ENCODE measurements around the gene NCAPD2.

DNA sequence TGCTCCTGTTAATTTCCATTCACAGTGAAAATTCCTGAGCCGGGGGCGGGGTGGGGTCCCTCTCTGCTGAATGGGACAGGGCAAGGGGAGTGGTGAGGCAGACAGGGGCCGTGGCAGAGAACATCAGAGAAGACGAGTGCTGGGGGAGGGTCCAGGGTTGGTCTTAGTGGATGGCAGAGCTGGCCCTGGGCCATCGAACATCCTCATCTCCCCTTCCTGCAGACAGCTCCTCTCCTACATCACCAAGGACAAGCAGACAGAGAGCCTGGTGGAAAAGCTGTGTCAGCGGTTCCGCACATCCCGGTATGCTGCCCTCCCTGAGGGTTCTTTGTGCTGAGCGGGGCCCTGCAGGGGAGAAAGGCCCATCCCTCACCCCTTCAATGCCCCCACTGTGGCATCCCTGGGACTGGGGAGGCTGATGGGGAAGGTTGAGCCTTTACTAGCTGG is 35.4 kb downstream of the NCAPD2 start:
- TF ChIP-seq, protein P1, sequence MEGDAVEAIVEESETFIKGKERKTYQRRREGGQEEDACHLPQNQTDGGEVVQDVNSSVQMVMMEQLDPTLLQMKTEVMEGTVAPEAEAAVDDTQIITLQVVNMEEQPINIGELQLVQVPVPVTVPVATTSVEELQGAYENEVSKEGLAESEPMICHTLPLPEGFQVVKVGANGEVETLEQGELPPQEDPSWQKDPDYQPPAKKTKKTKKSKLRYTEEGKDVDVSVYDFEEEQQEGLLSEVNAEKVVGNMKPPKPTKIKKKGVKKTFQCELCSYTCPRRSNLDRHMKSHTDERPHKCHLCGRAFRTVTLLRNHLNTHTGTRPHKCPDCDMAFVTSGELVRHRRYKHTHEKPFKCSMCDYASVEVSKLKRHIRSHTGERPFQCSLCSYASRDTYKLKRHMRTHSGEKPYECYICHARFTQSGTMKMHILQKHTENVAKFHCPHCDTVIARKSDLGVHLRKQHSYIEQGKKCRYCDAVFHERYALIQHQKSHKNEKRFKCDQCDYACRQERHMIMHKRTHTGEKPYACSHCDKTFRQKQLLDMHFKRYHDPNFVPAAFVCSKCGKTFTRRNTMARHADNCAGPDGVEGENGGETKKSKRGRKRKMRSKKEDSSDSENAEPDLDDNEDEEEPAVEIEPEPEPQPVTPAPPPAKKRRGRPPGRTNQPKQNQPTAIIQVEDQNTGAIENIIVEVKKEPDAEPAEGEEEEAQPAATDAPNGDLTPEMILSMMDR (IDR thresholded peaks at IDR 0.05; ENCODE audit: low read depth, low read length): no peak
- no peak for TF ChIP-seq POLR2A (IDR thresholded peaks at IDR 0.05; ENCODE audit: extremely low read depth, insufficient read length)
